Activated gamma-delta T cell treated with Interleukin-2 at 50 U/mL for 16 hours (primary cell): ENCODE data around the gene LELP1.
A peak's percentile ranks its signal among the peaks of the same experiment; 100 is the strongest.
"Not testable (repeated sequence)": the region's sequence is repeated elsewhere in the genome, so short reads cannot be mapped to it uniquely, and the experiment has no call there.

Source experiments
- DNase-seq: peaks from one replicate; pipeline ENCODE4 v3.0.0-alpha.2; 2020

LELP1 gene

GRCh38 chr1:153203130-153203529, at the start of gene LELP1:
LELP1 (plus strand) TSS chr1:153203430; CDS start chr1:153204708, 1,278 bp downstream.
- DNase-seq = no peak

DNA sequence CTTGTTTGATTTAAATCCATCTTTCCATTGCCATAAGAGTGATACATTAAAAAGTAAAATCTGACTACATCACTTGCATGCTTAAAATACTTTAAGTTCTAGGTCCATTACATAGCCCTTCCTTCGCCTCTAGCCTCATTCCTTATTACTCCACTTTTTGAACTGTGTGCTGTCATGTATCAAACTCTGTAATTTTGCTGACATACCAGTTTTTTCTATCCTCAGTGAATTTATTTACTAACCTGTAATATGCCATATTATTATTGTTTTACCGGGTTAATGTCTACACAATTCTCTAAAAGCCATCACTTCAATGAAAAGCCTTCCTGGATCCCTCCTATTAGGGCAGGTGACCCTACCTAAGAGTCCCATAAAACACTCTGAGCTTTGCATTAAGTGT, 47.7 kb upstream of the LELP1 start:
- DNase-seq = no peak

DNA sequence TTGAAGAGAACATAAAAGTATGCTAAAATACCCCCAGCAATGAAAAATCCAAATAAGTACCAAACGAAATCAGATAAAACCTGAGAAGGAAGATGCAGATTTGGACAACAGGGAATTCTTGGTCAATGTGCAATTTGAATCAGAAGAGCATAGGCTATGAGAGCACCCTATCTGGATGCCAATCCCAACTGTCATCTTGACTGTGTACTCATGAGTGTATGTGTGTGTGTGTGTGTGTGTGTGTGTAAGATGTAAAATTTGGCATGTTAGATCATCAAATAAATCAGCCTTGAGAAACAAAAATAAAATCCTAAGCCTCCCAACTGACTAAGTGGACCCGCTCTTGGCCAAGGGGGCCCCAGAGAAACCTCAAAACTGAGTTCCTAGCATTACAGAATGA, 34.5 kb upstream of the LELP1 start:
- DNase-seq = no peak

DNA sequence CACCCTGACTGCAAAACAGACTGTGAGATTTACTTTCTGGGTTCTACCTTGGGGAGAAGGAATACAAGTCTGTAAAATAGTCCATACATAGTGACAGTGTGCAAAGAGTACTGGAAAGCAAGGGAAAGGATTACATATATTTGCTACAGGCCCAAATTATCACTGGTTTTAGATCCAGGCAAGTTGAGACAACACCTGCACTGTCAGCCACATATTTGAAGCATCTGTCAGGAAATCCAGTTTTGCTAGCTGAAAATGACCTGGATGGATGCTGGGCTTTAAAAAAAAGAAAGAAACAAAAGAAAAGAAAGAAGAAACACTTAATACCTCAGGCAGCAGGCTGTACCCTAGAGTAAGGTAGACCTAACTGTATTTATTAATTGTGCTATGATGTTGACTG, 28.6 kb upstream of the LELP1 start:
- no peak for DNase-seq

DNA sequence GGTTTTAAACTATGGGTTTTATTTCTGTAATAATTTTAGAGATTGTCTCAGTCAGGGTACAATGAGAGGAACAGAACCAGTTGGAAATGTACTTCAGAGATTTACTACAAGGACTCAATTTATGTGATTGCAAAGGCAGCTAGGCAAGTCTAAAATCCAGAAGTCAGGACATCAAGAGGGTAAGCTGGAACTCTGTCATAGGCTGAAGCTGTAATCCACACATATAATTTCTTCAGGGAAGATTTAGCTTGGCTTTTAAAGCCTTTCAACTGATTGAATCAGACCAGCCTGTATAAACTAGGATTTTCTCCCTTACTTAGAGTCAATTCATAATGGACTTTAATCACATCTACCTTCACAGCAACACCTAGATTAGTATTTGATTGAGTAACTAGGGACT, 24.3 kb upstream of the LELP1 start:
- no peak for DNase-seq

GRCh38 chr1:153180556-153180955, 22.7 kb upstream of the LELP1 start:
- DNase-seq = no peak

DNA sequence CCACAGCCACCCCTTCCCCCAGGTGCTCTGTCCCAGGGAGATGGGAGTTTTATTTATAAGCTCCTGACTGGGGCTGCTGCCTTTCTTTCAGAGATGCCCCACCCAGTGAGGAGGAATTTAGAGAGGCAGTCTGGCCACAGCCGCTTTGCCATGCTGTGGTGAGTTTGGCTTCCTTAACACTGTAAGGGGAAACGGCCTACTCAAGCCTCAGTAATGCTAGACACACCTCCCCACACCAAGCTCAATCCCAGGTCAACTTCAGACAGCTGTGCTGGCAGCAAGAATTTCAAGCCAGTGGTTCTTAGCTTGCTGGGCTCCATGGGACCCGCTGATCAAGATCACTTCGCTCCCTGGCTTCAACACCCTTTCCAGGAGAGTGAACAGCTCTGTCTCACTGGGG, 14.9 kb upstream of the LELP1 start:
- DNase-seq = not testable (repeated sequence)

- no peak for DNase-seq
Measured at GRCh38 chr1:153190373-153190772, 12.9 kb upstream of the LELP1 start.

DNA sequence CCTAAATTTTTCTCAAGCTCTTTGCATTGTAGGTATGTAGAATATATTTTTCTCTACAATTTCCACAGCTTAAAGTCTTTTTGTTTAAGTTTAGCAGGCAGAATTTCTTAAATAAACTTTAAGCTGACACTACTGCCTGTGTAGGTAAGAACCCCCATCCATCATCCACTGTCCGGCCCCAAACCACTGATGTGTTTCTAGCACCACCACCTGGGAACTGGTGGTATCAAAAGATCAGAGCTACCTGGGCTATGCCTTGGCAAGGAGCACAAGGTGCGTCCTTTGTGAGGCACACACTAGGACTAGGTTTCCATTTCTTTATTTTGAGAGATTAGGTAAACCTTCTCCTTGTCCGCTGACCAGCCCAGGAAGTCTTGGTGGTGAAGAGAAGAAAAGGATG, 10.5 kb upstream of the LELP1 start:
- DNase-seq = no peak

GRCh38 chr1:153194331-153195050, 8.7 kb upstream of the LELP1 start:
- DNase-seq = no peak

GRCh38 chr1:153195216-153195615, 8.0 kb upstream of the LELP1 start:
- DNase-seq = no peak

- DNase-seq = no peak
Measured at GRCh38 chr1:153202006-153202405, 1.2 kb upstream of the LELP1 start.

DNA sequence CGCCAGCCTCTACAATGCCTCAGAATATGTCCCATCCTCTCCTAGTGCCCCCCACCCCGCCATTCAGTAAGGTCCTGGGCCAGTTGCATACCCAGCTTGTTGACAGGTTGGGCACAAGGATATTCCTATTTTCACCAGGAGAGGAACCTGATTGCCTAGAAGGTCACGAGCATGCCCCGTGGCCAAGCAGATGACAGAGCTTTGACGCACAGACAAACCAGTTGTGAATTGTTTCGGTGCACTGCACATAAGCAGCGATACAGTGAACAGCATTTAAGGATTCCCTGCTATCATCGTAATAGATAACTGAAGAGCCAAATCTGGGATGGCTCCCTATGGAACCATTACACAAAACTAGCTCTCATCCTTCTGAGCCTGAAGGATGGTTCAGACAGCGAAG, 3.4 kb downstream of the LELP1 start:
- DNase-seq = no peak

DNA sequence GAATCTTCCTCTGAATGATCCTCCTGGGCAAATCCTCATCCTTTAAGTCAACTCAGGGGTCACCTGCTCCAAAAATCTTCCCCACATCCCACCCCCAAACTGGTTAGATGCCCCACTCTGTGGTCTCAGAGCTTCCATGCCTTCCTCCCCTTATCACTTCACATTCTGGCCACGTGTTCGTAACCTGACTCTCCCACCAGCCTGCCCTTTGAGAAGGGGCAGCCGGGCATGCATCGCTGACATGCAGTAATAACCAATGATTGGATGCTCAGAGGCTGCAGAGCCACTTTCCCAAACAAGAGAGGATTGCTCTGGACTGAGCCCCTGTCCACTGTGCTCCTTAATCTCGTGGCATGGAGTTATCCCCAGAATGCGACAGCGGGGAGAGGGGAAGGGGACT, 7.0 kb downstream of the LELP1 start:
- no peak for DNase-seq

GRCh38 chr1:153212201-153212600, 9.0 kb downstream of the LELP1 start:
- no peak for DNase-seq

- no peak for DNase-seq
Measured at GRCh38 chr1:153213519-153213918, 10.3 kb downstream of the LELP1 start.

DNA sequence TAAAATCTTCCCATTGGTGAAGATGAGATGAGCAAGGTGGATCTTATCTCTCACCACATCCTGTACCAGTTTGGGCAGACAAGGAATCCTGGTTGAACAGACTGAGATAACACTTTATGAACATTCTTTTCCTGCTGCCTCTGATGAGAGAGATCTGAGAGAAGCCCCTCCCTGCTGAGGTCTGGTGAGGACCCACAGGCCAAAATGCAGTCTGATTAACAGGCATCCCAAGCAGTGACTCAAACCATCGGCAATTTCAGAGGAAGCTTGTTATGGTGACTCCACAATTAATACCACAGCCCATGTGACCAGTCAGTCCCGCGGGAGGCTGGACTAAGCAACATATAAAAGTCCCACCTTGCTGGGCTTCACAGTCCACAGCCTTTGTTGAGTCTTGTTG, 14.0 kb downstream of the LELP1 start, which contains the start of gene PRR9:
Gene PRR9, plus strand, starts transcription at position 373 of the 400 bp plus-strand sequence. CDS start 561 bp downstream, outside the sequence.
- no peak for DNase-seq

DNA sequence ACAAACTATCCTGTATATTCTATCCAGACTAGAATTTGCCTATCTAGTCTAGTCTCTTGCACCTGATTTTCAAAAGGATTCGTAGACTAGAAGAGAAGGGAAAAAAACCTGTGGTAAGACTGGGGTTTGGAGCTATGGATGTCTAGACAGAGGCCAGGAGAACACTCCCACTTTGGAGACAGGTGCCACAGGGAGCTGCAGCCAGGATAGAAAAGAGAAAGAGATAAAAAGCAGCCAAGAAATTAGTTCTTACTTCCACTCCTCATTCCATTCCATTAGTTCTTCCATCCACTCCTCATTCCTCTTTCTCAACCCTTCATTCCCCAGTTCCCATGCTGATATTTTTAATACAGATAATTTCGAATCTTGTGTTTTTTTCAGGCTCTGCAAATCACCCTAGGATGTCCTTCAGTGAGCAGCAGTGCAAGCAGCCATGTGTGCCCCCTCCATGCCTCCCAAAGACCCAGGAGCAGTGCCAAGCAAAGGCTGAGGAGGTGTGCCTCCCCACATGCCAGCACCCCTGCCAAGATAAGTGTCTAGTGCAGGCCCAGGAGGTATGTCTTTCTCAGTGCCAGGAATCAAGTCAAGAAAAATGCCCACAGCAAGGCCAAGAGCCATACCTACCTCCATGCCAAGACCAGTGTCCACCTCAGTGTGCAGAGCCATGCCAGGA, 14.7 kb downstream of the LELP1 start:
- DNase-seq = no peak

DNA sequence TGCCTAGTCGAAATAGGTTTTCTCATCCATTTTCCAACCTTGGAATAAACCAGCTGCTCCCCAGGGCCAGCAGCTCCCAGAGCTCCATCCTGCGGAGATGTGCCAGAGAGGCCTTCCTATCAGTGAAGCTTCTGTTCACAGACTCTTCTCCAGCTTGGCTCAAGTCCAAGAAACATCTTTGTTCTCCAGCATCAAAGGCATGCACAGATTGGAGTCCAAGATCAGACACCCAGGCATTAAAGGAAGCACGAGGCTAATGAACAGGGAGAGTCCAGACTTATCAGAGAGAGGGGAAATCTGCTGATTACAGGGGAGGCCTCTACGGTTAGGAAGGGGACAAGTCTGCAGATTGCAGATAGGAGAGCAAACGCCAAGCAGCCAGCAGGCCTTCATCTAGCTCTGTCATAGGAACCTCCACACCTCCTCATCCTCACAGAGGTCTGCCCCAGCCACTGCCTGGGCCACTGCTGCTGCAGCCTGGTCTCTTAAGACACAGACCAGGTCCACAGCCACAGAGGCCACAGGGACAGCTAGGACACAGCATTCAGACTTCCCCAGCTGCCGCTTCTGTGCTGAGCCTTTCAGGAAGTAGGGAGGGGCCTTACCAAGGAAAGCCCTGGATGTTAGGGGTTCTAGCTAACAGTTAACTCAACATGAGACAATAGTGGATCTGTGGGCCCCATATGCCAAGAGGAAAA, 17.5 kb downstream of the LELP1 start:
- DNase-seq = no peak

GRCh38 chr1:153223040-153223891, 20.0 kb downstream of the LELP1 start:
- DNase-seq = peak; percentile 39

DNA sequence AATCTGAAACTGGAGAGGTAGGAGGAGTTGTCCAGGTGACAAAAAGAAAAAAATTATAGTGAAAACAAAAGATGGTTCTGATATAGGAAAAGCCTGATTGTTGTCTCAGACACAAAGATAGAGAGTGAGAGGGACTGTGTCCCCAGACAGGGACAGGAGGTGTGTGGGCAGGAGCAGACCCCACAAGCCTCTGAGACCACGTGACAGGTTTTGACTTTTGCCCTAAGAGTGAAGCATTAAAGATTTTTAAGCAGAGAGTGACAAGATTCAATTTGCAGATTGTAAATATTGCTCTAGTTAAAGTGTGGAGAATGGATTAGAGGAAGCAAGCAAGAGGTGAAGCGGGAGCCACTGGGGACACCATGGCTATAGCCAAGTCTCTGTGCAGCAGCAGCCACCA, 24.6 kb downstream of the LELP1 start:
- no peak for DNase-seq

DNA sequence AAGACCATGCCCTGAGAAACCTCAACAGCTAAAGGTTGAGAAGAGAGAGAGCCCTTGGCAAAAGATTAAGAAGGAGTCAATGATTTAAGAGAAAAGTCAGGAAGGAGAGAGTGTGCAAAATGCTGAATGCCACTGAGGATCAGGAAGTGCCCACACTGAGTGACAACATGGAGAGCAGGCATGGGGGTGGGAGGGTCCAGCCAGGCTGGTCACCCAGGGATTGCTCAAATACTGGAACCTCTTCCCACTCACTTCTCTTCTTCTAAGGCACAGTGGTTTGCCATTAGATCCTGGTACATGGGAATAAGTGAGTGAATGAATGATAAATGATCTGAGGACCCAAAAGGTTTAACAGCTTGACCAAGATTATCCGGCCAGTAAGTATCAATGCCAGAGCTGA, 25.3 kb downstream of the LELP1 start:
- no peak for DNase-seq
